Germinal center (tissue), 1 donor: ENCODE data around the gene SYTL1.

Experiments
- DNase-seq: peaks from one replicate; pipeline ENCODE4 v3.0.0; 2012; ENCODE audit warnings: mixed read lengths, low spot score

SYTL1 gene

GRCh38 chr1:27346991-27347624, 5.3 kb downstream of the SYTL1 start:
- no peak for DNase-seq

GRCh38 chr1:27348861-27349783, 7.3 kb downstream of the SYTL1 start:
- DNase-seq, result peak; percentile 49

GRCh38 chr1:27349784-27350662, 8.2 kb downstream of the SYTL1 start:
- DNase-seq, result peak; percentile 26

- no peak for DNase-seq
These were observed 9.1 kb downstream of the SYTL1 start for GRCh38 chr1:27350663-27351540.

GRCh38 chr1:27351541-27352107, 9.8 kb downstream of the SYTL1 start:
- DNase-seq, result no peak

- no peak for DNase-seq
These were observed 11.3 kb downstream of the SYTL1 start for GRCh38 chr1:27353166-27353565.

GRCh38 chr1:27353629-27354028, 11.8 kb downstream of the SYTL1 start:
- DNase-seq, result no peak

GRCh38 chr1:27355683-27356082, 13.9 kb downstream of the SYTL1 start:
- DNase-seq, result no peak

GRCh38 chr1:27356277-27356618, 14.4 kb downstream of the SYTL1 start:
- DNase-seq, result no peak

GRCh38 chr1:27356619-27357280, 14.9 kb downstream of the SYTL1 start:
- DNase-seq, result peak; percentile 18

- peak; percentile 92 for DNase-seq
These were observed 15.6 kb downstream of the SYTL1 start for GRCh38 chr1:27357281-27358037.

- no peak for DNase-seq
These were observed 16.5 kb downstream of the SYTL1 start for GRCh38 chr1:27358038-27358927.

GRCh38 chr1:27358928-27359313, 17.1 kb downstream of the SYTL1 start:
- DNase-seq, result no peak

- peak; percentile 47 for DNase-seq
These were observed 18.0 kb downstream of the SYTL1 start for GRCh38 chr1:27359822-27360158.

- DNase-seq, result peak; percentile 78
These were observed 18.6 kb downstream of the SYTL1 start for GRCh38 chr1:27360159-27361043.

GRCh38 chr1:27361044-27361402, 19.2 kb downstream of the SYTL1 start:
- DNase-seq, result no peak

- no peak for DNase-seq
These were observed 19.7 kb downstream of the SYTL1 start for GRCh38 chr1:27361553-27361952.
